ENCODE data around the gene BLOC1S1.

The BLOC1S1 gene

DNA sequence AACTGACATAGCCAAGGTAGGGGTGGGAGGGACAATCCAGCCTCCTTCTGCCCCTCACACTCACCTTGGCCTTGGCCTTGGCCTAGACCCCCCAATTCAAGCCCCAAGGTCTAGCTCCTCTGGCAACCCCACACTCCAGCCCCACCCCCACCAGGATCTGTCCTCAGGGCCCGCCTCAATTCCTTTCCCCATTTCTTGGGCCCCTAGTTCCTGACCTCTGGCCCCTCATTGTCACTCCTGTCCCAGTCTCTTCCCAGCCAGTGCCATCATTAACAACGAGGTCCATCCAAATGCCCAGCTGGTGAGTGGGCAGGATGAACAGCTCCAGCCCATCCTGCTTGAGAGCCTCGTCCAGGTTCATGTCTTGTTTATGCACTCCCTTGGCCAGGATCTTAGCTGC, 20.2 kb downstream of the BLOC1S1 start:
- peak overlapping the region; percentile 2 for H3K23ac ChIP-seq (ENCODE audit: low read depth, low read length, poor library complexity)
- no peak overlapping the region for H3K9ac ChIP-seq (ENCODE audit: low read depth, low read length, poor library complexity)
- H3K4me1 ChIP-seq (ENCODE audit: control insufficient read depth in 2 of 2, insufficient read depth in 1 of 2, low read depth in 1 of 2, low read length in 2 of 2): peaks cover 6 to 8% of the 10 kb centered on the region in 2 donors
- H2BK120ac ChIP-seq (ENCODE audit: low read depth, low read length): no peak overlapping the region
- peak overlapping the region; percentile 5 for H2AK5ac ChIP-seq (ENCODE audit: low read depth, low read length)
- H3K79me1 ChIP-seq (ENCODE audit: low read depth, low read length): peaks cover 4% of the 10 kb centered on the region
- H4K91ac ChIP-seq (ENCODE audit: low read depth, low read length, poor library complexity): no peak overlapping the region
- no peak overlapping the region for H3K4me3 ChIP-seq (ENCODE audit: low read length in 2 of 2)
- no peak overlapping the region for H3K27ac ChIP-seq (replicated peaks; ENCODE audit: low read length)
- no peaks in the 10 kb centered on the region for H3K27me3 ChIP-seq (ENCODE audit: control insufficient read depth in 3 of 3, insufficient read depth in 3 of 3, low read depth in 1 of 3, low read length in 3 of 3)
- H3K4ac ChIP-seq (ENCODE audit: low read length): no peak overlapping the region
- peak overlapping the region; percentile 1 for H2BK15ac ChIP-seq (ENCODE audit: low read length)
- no peaks in the 10 kb centered on the region for H3K36me3 ChIP-seq (replicated peaks in 1 of 2; ENCODE audit: control insufficient read depth in 2 of 2, insufficient read depth in 2 of 2, low read length in 2 of 2)
- peak overlapping the region; percentile 52 for H3K18ac ChIP-seq (ENCODE audit: low read length)
- H2AFZ ChIP-seq (ENCODE audit: low read length): no peak overlapping the region
- WGBS, 2 donors (ENCODE audit: extremely low coverage in 2 of 2, insufficient read length in 2 of 2, insufficient replicate concordance in 1 of 2): no CpG with 5 or more reads among the region's 3 CpGs
- H3K4me2 ChIP-seq (ENCODE audit: insufficient read depth, low read length, poor library complexity, severe bottlenecking): no peak overlapping the region
- H3K14ac ChIP-seq (ENCODE audit: low read length): no peak overlapping the region
- no peak overlapping the region for H2BK12ac ChIP-seq (ENCODE audit: low read length)
- no peaks in the 10 kb centered on the region for H3K9me3 ChIP-seq (replicated peaks in 1 of 2; ENCODE audit: control insufficient read depth in 2 of 2, insufficient read depth in 1 of 2, low read depth in 1 of 2, low read length in 2 of 2)
- no peak overlapping the region for H2BK5ac ChIP-seq (ENCODE audit: low read length)
- H4K8ac ChIP-seq (ENCODE audit: low read depth, low read length): no peak overlapping the region
- no peak for DNase-seq (ENCODE audit: low spot score)

DNA sequence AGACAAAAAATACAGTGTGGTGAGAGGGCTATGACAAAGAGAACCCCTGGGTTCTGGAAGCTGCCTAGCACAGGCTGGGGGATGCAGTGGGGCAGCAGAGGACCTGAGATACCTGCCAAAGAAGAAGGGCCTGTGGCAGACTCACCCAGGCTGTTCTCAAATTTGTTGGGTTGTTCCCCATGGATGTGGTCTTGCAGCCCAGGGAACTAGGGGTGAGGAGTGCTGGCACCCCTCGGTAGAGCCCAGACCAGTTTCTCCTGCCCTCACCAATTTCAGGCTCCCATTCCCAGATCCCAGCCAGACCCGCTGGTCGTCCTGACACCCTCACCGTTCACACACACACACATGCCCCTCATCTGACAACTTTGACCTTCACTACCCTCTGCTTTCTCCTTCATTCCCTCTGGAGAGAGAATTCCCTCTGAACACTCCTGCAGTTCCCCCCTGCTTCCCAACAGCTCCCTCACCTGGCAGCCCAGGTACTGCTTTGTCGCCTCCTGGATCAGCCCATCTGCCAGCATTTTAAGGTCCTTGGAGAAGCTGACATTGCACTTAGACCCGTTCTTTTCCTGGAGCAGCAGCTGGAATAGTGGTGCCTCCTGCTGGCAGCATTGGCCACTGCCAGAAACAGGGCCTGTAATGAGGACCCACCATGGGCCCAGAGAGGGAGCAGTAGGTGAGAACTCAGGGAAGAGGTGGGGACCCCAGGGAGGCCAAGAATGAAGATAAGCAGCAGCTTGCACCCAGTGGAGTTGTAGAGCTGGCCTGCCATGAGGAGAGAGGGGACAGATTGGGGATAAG, 21.1 kb downstream of the BLOC1S1 start:
- DNase-seq (ENCODE audit: low spot score): no peak
- H3K4me3 ChIP-seq (ENCODE audit: low read length in 2 of 2): peak overlapping the region in 1 of 2 donors; percentile 44
- H3K9ac ChIP-seq (ENCODE audit: low read depth, low read length, poor library complexity): peak overlapping the region; percentile 12
- no peak overlapping the region for H2BK12ac ChIP-seq (ENCODE audit: low read length)
- no peak overlapping the region for H4K8ac ChIP-seq (ENCODE audit: low read depth, low read length)
- no peaks in the 10 kb centered on the region for H3K9me3 ChIP-seq (replicated peaks in 1 of 2; ENCODE audit: control insufficient read depth in 2 of 2, insufficient read depth in 1 of 2, low read depth in 1 of 2, low read length in 2 of 2)
- no peak overlapping the region for H3K14ac ChIP-seq (ENCODE audit: low read length)
- no peak overlapping the region for H4K91ac ChIP-seq (ENCODE audit: low read depth, low read length, poor library complexity)
- peak overlapping the region; percentile 59 for H3K4me2 ChIP-seq (ENCODE audit: insufficient read depth, low read length, poor library complexity, severe bottlenecking)
- H3K27ac ChIP-seq (replicated peaks; ENCODE audit: low read length): peak overlapping the region; percentile 90
- peak overlapping the region; percentile 72 for H3K18ac ChIP-seq (ENCODE audit: low read length)
- H3K36me3 ChIP-seq (replicated peaks in 1 of 2; ENCODE audit: control insufficient read depth in 2 of 2, insufficient read depth in 2 of 2, low read length in 2 of 2): no peaks in the 10 kb centered on the region
- peaks cover 9 to 11% of the 10 kb centered on the region in 2 donors for H3K4me1 ChIP-seq (ENCODE audit: control insufficient read depth in 2 of 2, insufficient read depth in 1 of 2, low read depth in 1 of 2, low read length in 2 of 2)
- H2AFZ ChIP-seq (ENCODE audit: low read length): peak overlapping the region; percentile 84
- peaks cover 4% of the 10 kb centered on the region for H3K79me1 ChIP-seq (ENCODE audit: low read depth, low read length)
- WGBS, 2 donors (ENCODE audit: extremely low coverage in 2 of 2, insufficient read length in 2 of 2, insufficient replicate concordance in 1 of 2): no CpG with 5 or more reads among the region's 6 CpGs
- no peak overlapping the region for H3K4ac ChIP-seq (ENCODE audit: low read length)
- no peak overlapping the region for H2BK120ac ChIP-seq (ENCODE audit: low read depth, low read length)
- peak overlapping the region; percentile 5 for H2AK5ac ChIP-seq (ENCODE audit: low read depth, low read length)
- peak overlapping the region; percentile 62 for H2BK15ac ChIP-seq (ENCODE audit: low read length)
- H2BK5ac ChIP-seq (ENCODE audit: low read length): no peak overlapping the region
- no peak overlapping the region for H3K23ac ChIP-seq (ENCODE audit: low read depth, low read length, poor library complexity)
- no peaks in the 10 kb centered on the region for H3K27me3 ChIP-seq (ENCODE audit: control insufficient read depth in 3 of 3, insufficient read depth in 3 of 3, low read depth in 1 of 3, low read length in 3 of 3)

DNA sequence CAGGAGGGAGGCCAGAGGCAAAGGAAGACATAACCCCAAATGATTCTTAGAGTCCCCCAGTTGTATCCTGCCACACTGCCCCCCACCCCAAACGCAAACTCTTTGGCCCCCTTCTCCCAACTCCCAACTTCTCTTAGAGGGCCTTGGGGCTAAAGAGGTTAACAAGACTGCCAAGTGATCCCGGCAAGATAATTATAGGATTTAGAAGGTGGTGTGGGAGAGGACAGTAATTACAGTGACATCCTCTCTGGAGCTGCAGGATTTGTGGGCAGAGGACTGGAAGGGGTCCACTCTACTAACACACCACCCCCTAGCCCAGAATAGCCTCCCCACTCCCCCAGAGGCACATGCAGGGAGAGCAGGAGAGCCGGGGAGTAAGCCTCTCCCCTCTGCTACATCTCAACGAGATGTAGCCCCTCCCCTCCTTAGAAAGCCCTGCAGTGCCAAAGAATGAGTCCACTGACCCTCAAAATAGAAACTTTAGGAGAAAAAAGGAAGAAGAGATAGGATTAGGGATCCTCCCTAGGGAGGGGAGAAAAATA, 21.8 kb downstream of the BLOC1S1 start:
- peak overlapping the region; percentile 59 for H3K4me2 ChIP-seq (ENCODE audit: insufficient read depth, low read length, poor library complexity, severe bottlenecking)
- no peak overlapping the region for H3K14ac ChIP-seq (ENCODE audit: low read length)
- H2BK12ac ChIP-seq (ENCODE audit: low read length): no peak overlapping the region
- H3K79me1 ChIP-seq (ENCODE audit: low read depth, low read length): no peaks in the 10 kb centered on the region
- peak overlapping the region; percentile 56 for H3K9ac ChIP-seq (ENCODE audit: low read depth, low read length, poor library complexity)
- H3K27ac ChIP-seq (replicated peaks; ENCODE audit: low read length): peak overlapping the region; percentile 90
- no peak overlapping the region for H3K4ac ChIP-seq (ENCODE audit: low read length)
- H3K9me3 ChIP-seq (replicated peaks in 1 of 2; ENCODE audit: control insufficient read depth in 2 of 2, insufficient read depth in 1 of 2, low read depth in 1 of 2, low read length in 2 of 2): no peaks in the 10 kb centered on the region
- no peak overlapping the region for H4K91ac ChIP-seq (ENCODE audit: low read depth, low read length, poor library complexity)
- no peak overlapping the region for H3K23ac ChIP-seq (ENCODE audit: low read depth, low read length, poor library complexity)
- H2BK120ac ChIP-seq (ENCODE audit: low read depth, low read length): no peak overlapping the region
- no peak overlapping the region for H4K8ac ChIP-seq (ENCODE audit: low read depth, low read length)
- DNase-seq (ENCODE audit: low spot score): no peak
- peaks cover 12 to 16% of the 10 kb centered on the region in 2 donors for H3K4me1 ChIP-seq (ENCODE audit: control insufficient read depth in 2 of 2, insufficient read depth in 1 of 2, low read depth in 1 of 2, low read length in 2 of 2)
- H3K18ac ChIP-seq (ENCODE audit: low read length): peak overlapping the region; percentile 72
- peak overlapping the region; percentile 44 to 78 for H3K4me3 ChIP-seq (ENCODE audit: low read length in 2 of 2)
- H2AK5ac ChIP-seq (ENCODE audit: low read depth, low read length): no peak overlapping the region
- no peaks in the 10 kb centered on the region for H3K27me3 ChIP-seq (ENCODE audit: control insufficient read depth in 3 of 3, insufficient read depth in 3 of 3, low read depth in 1 of 3, low read length in 3 of 3)
- H2BK5ac ChIP-seq (ENCODE audit: low read length): no peak overlapping the region
- WGBS, 2 donors (ENCODE audit: extremely low coverage in 2 of 2, insufficient read length in 2 of 2, insufficient replicate concordance in 1 of 2): no CpG with 5 or more reads among the region's 4 CpGs
- peak overlapping the region; percentile 84 for H2AFZ ChIP-seq (ENCODE audit: low read length)
- no peaks in the 10 kb centered on the region for H3K36me3 ChIP-seq (replicated peaks in 1 of 2; ENCODE audit: control insufficient read depth in 2 of 2, insufficient read depth in 2 of 2, low read length in 2 of 2)
- H2BK15ac ChIP-seq (ENCODE audit: low read length): peak overlapping the region; percentile 62
